Brain microvascular endothelial cell (primary cell): ENCODE results near the gene GH2.
"Not testable (repeated sequence)": the region's sequence is repeated elsewhere in the genome, so short reads cannot be mapped to it uniquely, and the experiment has no call there.

ENCODE experiments used
- DNase-seq: peaks from one replicate; pipeline ENCODE4 v3.0.0-alpha.2; 2020
- H3K27ac ChIP-seq: fragments of 250-450 bp; sonication (Bioruptor Pico); 2 replicates; pipeline ENCODE4 v1.5.1; 2020; ENCODE audit warnings: mild to moderate bottlenecking, moderate library complexity
- H3K27me3 ChIP-seq: fragments of 250-450 bp; sonication (Bioruptor Pico); replicated peaks from 2 replicates; pipeline ENCODE4 v1.5.1; 2020; ENCODE audit warnings: mild to moderate bottlenecking
- H3K36me3 ChIP-seq: fragments of 250-450 bp; sonication (Bioruptor Pico); replicated peaks from 2 replicates; pipeline ENCODE4 v1.5.1; 2020; ENCODE audit warnings: mild to moderate bottlenecking
- H3K4me3 ChIP-seq: 2 replicates; pipeline ENCODE4 v1.5.1; 2011; ENCODE audit warnings: low read depth, mild to moderate bottlenecking, control low read depth, low read length, moderate library complexity
- in situ Hi-C: cut with HindIII; loops from 2 replicates; pipeline ENCODE4 v1.10.0; 2017; ENCODE audit warnings: low sequenced_read_pairs, low pct_ligation_motif_present
- TF ChIP-seq, protein P1 (sequence below): IDR thresholded peaks from 2 replicates; pipeline ENCODE4 v1.5.1; 2011; ENCODE audit warnings: low read depth, mild to moderate bottlenecking, moderate library complexity, low read length, control low read depth, inconsistent platforms; ENCODE audit errors: missing control alignments

GH2 gene

DNA sequence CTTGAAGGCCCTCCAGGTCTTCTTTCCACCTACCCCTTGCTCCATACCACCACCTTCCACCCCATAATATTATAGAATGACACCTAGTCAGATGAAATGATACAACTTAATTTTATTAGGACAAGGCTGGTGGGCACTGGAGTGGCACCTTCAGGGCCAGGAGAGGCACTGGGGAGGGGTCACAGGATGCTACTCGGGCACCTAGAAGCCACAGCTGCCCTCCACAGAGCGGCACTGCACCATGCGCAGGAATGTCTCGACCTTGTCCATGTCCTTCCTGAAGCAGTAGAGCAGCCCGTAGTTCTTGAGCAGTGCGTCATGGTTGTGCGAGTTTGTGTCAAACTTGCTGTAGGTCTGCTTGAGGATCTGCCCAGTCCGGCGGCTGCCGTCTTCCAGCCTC is 13.1 kb upstream of the GH2 start:
- in situ Hi-C loops, H3K4me3 ChIP-seq, H3K36me3 ChIP-seq, H3K27me3 ChIP-seq, H3K27ac ChIP-seq, DNase-seq: not testable (repeated sequence)

DNA sequence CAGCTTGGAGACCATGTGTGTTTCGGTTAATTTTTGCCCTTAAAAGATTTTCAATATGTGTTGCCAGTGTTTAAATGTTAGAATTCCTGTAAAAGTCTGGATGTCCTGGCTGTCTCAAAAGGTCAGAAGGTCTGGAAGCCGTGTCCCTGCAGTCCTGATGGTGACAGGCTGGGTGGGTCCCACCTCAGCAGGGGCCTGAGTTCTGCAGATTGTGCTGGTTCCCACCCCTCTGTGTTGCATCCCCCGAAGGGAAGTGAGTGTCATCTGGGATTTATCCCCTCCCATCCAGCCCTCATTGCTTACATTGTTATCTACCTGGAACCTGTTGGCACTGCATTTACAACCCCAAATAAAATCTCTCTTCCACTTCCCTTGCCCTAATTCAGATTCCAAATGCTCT is 12.3 kb upstream of the GH2 start:
- H3K27me3 ChIP-seq, DNase-seq, H3K36me3 ChIP-seq, in situ Hi-C loops, H3K27ac ChIP-seq, H3K4me3 ChIP-seq: not testable (repeated sequence)

DNA sequence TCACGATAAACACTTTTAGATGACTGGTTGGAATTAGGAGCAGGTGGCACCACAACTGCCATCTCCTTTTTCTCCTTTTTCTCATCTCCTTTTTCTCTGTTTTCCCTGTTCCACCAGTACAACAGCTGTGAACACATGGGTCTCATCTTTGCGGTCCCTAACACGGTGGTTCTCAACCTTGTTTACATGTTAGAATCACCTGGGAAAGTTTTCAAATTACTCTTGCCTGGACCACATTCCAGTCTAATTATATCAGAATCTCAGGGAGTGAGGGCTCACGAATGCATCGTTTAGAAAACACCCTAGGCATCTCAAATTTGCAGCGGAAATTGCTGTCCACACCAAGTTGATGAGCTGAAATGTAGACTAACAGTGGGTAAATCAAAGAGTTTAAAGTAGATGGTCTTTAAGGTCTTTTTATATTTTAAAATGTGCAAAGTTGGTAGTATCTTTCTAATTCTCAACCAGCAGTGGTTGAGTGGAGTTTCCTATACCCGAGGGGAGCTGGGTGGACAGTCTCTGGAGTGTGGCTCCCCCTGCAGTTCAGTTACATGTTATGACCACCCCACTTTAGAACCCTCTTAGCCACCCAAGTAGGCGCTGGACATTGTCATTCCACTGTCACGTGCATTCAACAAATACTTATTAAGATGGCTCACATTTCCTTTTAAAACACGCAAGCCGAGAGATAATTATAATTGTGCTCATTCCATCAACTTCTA is 10.7 kb upstream of the GH2 start:
- H3K36me3 ChIP-seq, DNase-seq, H3K4me3 ChIP-seq, H3K27ac ChIP-seq, H3K27me3 ChIP-seq, in situ Hi-C loops: not testable (repeated sequence)

DNA sequence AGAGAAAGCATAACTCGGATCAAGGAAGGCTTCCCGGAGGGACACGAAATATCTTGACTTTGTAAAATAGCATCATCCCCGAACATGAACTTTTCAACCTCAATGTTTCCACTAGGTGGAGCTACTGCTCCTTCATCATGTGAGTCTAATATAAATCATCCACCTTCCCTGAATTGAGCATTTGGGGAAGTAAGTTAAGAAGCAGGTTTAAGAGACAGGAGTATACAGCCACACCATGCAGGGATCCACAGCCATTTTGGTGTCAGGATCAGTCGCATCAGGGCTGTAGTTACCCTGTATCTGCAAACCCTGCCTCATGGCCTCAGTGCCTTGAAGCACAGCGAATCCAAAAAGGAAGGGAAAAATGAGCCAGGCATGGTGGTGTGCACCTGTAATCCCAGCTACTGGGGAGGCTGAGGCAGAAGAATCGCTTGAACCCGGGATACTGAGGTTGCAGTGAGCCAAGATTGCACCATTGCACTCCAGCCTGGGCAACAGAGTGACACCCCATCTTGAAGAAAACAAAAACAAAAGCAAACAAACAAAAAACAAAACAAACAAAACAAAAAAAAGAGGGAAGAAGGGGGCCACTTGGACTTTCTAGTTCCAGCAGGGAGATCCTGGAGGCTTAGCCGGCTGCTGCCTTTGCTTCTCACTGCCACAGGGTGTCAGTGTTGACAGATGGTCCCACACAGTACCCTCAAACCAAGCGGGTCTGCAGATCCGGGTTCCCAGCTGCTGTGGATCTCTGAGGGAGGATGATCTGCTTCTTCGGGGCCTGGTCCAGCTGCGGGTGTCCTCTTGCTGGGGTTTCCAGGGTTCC is 7.5 kb upstream of the GH2 start:
- H3K27me3 ChIP-seq, H3K4me3 ChIP-seq, H3K27ac ChIP-seq, in situ Hi-C loops, H3K36me3 ChIP-seq: not testable (repeated sequence)
- TF ChIP-seq, protein P1, sequence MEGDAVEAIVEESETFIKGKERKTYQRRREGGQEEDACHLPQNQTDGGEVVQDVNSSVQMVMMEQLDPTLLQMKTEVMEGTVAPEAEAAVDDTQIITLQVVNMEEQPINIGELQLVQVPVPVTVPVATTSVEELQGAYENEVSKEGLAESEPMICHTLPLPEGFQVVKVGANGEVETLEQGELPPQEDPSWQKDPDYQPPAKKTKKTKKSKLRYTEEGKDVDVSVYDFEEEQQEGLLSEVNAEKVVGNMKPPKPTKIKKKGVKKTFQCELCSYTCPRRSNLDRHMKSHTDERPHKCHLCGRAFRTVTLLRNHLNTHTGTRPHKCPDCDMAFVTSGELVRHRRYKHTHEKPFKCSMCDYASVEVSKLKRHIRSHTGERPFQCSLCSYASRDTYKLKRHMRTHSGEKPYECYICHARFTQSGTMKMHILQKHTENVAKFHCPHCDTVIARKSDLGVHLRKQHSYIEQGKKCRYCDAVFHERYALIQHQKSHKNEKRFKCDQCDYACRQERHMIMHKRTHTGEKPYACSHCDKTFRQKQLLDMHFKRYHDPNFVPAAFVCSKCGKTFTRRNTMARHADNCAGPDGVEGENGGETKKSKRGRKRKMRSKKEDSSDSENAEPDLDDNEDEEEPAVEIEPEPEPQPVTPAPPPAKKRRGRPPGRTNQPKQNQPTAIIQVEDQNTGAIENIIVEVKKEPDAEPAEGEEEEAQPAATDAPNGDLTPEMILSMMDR: peak; percentile 62
- peak; percentile 24 for DNase-seq

DNA sequence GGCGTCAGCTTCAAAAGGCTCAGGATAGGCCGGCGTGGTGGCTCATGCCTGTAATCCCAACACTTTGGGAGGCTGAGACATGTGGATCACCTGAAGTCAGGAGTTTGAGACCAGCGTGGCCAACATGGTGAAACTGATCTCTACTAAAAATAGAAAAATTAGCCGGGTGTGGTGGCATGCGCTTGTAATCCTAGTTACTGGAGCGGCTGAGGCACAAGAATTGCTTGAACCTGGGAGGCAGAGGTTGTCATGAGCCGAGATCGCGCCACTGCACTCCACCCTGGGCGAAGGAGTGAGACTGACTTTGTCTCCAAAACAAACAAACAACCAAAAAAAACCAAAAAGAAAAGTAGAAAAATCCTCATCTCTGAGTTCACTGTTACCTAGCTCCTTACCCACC is 3.4 kb upstream of the GH2 start:
- H3K27ac ChIP-seq, in situ Hi-C loops, H3K27me3 ChIP-seq, H3K36me3 ChIP-seq, DNase-seq, H3K4me3 ChIP-seq: not testable (repeated sequence)

DNA sequence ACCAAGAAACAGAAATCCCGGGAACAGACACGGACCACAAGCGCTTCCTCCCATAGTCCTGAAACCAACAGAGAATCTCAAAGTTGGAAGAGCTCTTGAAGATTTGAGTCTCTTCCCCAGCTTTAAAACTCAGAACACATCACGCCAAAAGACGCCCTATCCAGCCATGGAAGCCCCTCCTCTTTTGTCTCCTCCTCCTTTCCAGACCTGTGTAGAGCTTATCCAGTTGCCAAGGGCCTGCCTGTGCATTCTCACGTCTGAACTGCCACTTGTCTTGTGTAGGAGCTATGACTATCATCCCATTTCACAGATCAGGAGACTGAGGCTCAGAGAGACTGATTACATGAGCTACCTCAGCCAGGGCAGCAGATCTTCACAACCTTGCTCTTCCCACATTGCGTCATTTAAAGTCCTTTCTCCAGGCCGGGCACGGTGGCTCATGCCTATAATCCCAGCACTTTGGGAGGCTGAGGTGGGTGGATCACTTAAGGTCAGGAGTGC is 932 bp upstream of the GH2 start:
- H3K36me3 ChIP-seq, H3K27ac ChIP-seq, H3K4me3 ChIP-seq, in situ Hi-C loops, H3K27me3 ChIP-seq, DNase-seq: not testable (repeated sequence)

DNA sequence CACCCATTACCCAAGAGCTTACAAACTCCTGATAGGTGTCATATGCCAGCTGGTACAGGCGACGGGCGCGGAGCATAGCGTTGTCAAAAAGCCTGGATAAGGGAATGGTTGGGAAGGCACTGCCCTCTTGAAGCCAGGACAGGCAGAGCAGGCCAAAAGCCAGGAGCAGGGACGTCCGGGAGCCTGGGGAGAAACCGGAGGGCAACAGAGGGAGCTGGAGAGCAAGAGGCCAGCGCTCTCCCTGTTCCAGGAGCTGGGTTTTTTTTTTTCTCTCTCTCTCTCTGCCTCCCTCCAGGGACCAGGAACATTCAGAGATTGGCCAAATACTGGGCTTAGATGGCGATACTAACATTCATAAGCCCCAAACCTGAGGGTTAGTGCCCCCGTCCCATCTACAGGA is 407 bp downstream of the GH2 start:
- H3K4me3 ChIP-seq, H3K27ac ChIP-seq, in situ Hi-C loops, H3K27me3 ChIP-seq, H3K36me3 ChIP-seq, DNase-seq: not testable (repeated sequence)
- TF ChIP-seq, protein P1: peak; percentile 1

DNA sequence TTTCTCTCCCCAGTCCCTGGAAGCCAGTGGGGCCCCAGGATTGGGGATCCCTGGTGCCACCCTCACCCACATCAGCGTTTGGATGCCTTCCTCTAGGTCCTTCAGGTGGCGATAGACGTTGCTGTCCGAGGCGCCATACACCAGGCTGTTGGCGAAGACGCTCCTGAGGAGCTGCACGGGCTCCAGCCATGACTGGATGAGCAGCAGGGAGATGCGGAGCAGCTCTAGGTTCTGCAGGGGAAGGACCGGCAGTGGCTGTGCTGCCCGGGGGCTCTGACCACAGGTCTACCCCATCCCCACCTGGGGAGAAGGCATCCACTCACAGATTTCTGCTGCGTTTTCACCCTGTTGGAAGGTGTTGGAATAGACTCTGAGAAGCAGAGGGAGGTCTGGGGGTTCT is 1.0 kb downstream of the GH2 start:
- in situ Hi-C loops: no loop called here

DNA sequence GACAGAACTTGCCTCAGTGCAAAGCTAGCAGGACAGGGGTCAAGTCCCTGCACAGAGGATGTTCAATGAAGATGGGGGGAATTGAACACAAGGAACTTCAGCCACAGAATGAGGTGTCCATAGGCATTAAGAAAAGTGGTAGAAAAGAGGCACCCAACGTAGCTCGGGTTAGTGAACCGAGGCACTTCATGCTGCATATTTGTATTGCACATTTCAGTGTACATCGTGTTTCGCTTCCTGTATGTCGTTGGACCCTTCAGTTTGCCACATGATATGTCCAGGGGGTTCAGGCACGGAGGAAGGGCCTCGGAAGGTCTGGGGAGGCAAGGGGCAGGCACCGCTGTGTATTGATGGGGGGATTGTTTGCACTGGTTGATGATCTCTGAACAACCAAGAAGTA is 3.3 kb downstream of the GH2 start:
- DNase-seq, in situ Hi-C loops, H3K27me3 ChIP-seq: not testable (repeated sequence)

More for the DNA sequence above, 1.0 kb downstream of the GH2 start:
- TF ChIP-seq, protein P1: no peak
- no peaks in the 10 kb centered on the region for H3K27me3 ChIP-seq
- H3K4me3 ChIP-seq: no peak overlapping the region
- DNase-seq: no peak
- no peak overlapping the region for H3K27ac ChIP-seq
- H3K36me3 ChIP-seq: no peaks in the 10 kb centered on the region

DNA sequence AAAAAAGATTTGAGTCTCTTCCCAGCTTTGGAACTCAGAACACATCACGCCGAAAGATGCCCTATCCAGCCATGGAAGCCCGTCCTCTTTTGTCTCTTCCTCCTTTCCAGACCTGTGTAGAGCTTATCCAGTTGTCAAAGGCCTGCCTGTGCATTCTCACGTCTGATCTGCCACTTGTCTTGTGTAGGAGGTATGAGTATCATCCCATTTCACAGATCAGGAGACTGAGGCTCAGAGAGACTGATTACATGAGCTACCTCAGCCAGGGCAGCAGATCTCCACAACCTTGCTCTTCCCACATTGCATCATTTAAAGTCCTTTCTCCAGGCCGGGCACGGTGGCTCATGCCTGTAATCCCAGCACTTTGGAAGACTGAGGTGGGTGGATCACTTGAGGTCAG is 7.1 kb downstream of the GH2 start:
- H3K4me3 ChIP-seq, DNase-seq, in situ Hi-C loops, H3K36me3 ChIP-seq, H3K27me3 ChIP-seq, H3K27ac ChIP-seq: not testable (repeated sequence)

More for the DNA sequence above, 3.3 kb downstream of the GH2 start:
- not testable (repeated sequence) for H3K27ac ChIP-seq, H3K4me3 ChIP-seq, H3K36me3 ChIP-seq

DNA sequence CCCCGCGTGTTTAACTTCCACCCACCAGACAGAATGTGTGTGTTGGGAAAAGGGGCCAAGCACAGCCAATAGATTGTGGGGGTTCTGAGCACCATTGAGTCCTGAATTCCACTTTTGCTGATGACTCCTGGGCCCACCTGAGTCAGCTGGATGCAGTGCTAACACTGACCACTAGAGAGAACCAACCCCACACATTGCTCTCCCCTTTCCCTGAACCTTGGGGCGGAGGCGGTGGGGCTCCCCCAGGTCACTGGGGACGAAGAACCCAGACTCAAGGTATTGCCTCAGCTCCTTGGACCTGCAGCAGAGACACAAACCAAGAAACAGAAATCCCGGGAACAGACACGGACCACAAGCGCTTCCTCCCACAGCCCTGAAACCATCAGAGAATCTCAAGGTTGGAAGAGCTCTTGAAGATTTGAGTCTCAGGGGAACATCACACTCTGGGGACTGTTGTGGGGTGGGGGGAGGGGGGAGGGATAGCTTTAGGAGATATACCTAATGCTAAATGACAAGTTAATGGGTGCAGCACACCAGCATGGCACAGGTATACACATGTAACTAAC is 7.6 kb downstream of the GH2 start:
- H3K27ac ChIP-seq, in situ Hi-C loops, H3K4me3 ChIP-seq, H3K27me3 ChIP-seq, H3K36me3 ChIP-seq, DNase-seq: not testable (repeated sequence)
